HG03571 (cell line): ENCODE measurements around the gene SLFNL1.

Experiments
- ATAC-seq: cut with Tn5 transposase; IDR thresholded peaks from one replicate; pipeline ENCODE4 v1.9.1; 2021; ENCODE audit not compliant: unreplicated experiment

Gene SLFNL1

DNA sequence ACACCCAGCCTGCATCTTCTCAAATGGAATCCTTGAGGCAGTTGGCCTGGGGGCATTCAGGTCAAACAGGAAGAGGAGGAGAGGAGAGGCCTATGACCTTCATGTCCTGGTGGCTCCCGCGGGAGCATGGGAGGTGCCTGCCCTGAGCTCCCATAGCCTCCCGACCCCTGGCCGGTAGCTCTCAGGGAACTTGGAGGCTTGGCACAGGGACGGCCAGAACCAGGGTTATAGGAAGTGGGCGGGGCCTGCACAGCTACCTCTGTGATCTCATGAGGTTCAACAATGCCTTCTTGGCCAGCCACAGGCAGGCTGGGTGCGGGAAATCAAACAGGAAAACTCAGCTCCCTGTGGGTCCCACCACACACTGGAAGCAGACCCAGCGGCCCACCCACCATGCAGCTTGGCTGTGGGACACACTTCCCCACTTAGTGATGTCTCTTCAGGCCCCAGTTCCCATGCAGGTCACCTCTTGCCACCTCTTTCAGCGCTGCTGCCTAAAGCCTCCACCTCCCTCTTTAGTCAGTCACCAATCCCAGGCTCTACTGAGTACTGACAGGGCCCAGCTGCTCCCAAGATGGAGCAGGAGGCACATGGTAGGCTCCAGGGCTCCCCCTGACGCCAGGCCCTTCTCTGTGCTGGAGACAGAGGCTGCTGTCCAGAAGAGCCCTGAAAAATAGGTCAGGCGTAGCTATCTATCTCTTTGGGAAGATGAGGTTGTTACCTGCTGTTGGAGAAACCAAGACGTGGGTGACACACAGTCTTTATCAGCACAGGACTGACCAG, at the start of gene SLFNL1:
TSS of gene SLFNL1 (minus strand) at position 200 of the 783 bp plus-strand sequence. CDS start 1,065 bp downstream, outside the sequence.
- no peak for ATAC-seq

DNA sequence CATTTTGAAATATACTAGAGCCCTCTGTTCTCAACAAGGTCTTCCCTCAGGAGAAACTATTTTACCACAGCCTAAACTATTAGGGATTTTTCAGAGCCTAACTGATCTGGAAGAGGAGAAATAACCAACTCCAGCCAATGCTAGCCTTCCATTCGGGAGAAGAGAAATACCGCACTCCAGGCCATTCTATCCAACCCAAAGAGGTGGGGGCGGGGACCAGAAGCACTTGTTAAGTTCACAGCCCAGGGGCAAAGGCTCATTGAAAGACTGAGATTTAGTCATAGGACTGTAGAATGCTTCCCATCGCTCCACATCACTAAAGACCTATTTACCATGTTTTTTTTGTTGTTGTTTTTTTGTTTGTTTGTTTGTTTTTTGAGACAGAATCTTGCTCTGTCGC, 35.4 kb upstream of the SLFNL1 start:
- no peak for ATAC-seq

GRCh38 chr1:41053316-41053715, 31.8 kb upstream of the SLFNL1 start:
- ATAC-seq, result no peak

DNA sequence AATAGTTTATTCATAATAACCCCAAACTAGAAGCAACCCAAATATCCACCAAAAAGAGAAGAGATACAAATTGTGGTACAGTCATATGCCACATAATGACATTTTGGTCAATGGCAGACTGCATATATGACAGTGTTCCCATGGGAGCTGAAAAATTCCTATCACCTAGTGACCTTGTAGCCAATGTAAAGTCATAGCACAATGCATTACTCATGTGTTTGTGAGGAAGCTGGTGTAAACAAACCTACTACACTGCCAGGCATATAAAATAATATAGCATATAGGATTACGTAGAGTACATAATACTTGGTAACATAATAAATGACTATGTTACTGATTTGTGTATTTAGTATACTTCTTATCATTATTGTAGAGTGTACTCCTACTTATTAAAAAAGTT, 29.5 kb upstream of the SLFNL1 start:
- no peak for ATAC-seq

DNA sequence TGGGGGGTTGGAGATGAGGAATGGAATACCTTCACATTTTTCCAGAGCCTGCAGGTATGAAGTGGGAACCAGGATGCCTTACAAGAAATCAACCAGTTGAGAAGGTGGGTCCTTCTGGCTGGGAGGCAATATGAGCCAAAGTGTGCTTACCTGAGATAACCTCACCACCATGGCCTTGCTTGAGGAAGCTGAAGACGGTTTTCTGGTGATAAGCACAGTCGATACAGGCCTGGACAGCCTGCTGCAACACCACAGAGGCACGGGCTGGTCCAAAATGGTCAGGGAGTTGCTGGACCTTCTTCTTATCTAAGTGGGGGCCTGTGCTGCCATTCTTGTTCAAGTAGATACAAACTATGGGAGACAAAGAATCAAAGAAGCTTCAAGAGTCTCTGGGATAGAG, 27.0 kb upstream of the SLFNL1 start:
- no peak for ATAC-seq

GRCh38 chr1:41046347-41046775, 24.8 kb upstream of the SLFNL1 start:
- no peak for ATAC-seq

GRCh38 chr1:41045740-41046139, 24.2 kb upstream of the SLFNL1 start:
- ATAC-seq, result no peak

GRCh38 chr1:41044187-41044586, 22.7 kb upstream of the SLFNL1 start:
- no peak for ATAC-seq

DNA sequence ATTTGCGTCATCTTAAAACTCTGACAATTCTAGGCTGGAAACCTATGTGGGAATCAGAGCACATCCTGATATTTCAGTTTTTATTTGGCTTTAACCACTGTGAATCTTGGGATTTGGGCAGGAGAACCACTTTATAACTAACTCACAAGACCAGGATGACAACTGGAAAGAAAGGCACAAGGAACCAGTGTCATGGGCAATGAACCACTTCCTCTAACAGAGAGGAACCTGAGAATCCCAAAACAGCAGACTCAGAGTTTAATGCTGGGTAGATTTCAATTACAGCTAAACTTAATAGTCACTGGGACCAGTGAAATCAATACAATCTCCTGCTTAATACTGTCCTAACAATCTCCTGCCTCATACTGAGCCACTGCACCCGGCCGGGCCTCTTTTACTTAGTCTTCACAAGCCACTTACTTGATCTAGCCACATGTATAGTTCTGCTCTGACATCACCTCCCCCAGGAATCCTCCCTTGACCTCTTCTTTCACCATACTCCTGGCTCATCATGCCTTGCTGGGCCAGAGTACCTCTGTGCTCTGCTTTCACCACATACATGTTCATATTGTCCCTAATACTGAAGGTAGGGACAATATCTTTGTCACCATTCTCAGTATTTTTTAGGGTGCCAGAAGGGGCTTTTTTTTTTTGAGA, 20.2 kb upstream of the SLFNL1 start:
- ATAC-seq, result no peak

- ATAC-seq, result no peak
These were observed 16.6 kb upstream of the SLFNL1 start for GRCh38 chr1:41038110-41038509.

GRCh38 chr1:41037116-41037903, 15.8 kb upstream of the SLFNL1 start:
- ATAC-seq, result no peak

- ATAC-seq, result no peak
These were observed 11.7 kb upstream of the SLFNL1 start for GRCh38 chr1:41033272-41033671.

- ATAC-seq, result no peak
These were observed 10.6 kb upstream of the SLFNL1 start for GRCh38 chr1:41032147-41032546.

- no peak for ATAC-seq
These were observed 9.5 kb upstream of the SLFNL1 start for GRCh38 chr1:41030872-41031616.

DNA sequence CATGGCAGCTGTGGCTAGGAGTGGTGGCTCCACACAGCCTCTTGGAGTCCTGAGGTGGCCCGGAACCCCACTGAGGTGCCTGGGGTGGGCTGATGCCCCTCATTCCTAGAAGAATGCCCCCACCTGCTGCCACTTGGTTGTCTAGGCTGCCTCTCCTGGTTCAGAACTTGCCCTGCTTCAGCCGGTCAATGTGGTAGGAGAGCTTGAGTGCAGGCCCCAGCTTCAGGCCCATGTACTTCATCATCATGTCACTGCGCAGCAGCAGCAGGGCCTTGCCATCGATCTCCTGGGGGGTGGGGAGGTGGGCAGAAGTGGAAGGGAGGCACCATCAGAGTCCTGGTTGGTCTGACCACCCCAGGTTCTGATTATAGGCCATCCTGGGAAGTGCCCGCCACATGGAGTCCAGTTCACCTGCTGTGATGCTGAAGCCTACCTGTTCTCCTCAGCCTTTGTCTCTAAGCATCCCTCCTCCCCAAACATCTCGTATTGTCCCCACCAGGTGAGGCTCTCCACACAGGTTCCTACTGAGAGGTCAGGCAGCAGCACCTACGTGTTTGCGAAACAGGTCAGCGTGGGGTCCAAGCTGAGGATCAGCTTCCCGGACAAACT, 6.6 kb upstream of the SLFNL1 start:
- ATAC-seq, result no peak

- ATAC-seq, result no peak
These were observed 4.7 kb upstream of the SLFNL1 start for GRCh38 chr1:41025979-41026819.

DNA sequence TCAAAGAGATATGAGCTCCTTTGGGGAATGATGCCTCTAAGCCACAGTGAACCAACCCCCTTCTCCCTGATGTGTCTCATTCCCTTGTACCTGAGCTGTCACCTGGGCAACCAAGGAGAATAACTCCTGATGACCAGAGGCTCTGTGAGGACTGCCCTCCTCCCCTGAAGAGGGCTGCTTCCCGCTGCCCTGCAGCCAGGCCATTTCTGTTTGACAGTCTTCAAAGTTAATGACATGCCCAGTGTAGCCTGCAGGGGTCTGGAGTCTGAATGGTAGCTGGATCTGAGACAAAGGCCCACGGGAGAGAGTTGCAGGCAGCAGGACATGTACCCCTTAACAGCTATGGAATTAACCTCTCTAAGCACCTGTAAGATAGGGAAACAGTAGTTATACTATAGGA, 3.4 kb upstream of the SLFNL1 start:
- ATAC-seq, result no peak

DNA sequence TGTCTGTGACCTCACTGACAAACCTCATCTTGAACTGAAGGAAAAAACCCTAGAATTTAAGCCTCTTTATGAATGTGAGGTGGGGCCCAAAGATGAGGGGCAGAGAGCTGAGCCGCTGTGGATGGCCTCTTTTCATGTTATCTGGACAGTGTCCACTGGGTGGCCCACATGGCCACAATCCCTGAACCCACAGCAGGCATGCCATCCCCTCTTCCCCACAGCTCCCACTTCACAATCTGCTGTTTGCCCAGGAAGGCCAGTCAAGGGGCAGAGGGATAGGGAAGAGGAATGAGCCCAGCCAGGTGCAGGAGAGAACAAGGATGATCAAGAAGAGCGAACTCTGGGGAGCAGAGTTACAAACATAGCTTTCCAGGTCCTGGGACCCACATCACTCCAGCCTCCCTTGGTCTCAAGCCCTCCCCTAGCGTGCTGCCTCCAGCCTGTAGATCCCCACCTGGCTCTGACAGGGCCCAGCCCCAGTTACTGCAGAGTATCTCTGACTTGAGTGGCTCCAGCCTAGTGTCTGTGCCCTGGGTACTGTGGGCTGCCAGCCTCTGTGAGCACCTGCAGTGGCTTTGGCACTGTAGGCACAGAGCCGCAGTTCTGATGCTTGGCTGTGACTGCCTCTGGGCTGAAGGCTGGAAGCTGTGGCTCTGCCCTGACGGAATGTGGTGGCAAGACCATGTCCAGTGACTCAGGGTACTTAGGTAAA, 1.9 kb upstream of the SLFNL1 start:
- no peak for ATAC-seq

DNA sequence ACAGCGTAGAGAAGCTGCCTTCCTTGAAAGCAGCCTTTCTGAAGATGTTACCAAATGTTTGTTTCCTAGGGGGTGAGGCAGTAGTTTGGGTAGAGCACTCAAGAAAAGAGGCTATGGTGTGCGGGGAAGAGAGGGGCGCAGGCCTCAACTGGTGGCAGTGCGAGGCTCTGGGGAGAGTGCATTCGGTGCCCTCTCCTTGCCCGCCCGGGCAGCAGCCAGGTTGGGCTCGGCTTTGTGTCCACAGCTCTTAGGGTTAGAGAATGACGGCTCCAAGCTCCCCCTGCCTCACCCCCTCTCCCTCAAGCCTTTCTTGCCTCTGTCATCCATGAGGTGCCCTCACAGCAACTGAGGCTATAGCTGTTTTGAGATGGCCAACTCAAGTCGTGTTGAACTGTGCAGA, 899 bp upstream of the SLFNL1 start:
- ATAC-seq, result no peak
